Measurements from ENCODE around the gene TBC1D10A. TPM values are rescaled to one million over a fixed set of nuclear protein-coding genes. Genes with fewer than 3 reads are reported as not detected.

TBC1D10A gene
- total RNA-seq, 1 donor from 2014 or later: 51.3 TPM

- no peak for DNase-seq (ENCODE audit: extremely low spot score in 2 of 2)
- no peak overlapping the region for H3K27ac ChIP-seq
- H3K4me1 ChIP-seq: peaks cover 51% of the 10 kb centered on the region
- H3K4me3 ChIP-seq: no peak overlapping the region
- H3K36me3 ChIP-seq: no peaks in the 10 kb centered on the region
- H3K27me3 ChIP-seq: no peaks in the 10 kb centered on the region
- TF ChIP-seq CTCF (IDR thresholded peaks at IDR 0.05) (no peak), POLR2A (IDR thresholded peaks at IDR 0.05) (no peak), POLR2AphosphoS5 (IDR thresholded peaks at IDR 0.05; ENCODE audit: insufficient read depth in 1 of 2, low read depth in 1 of 2) (no peak)
- intact Hi-C loops (cut with DNase I): no loop called here
- H3K9me3 ChIP-seq: no peaks in the 10 kb centered on the region
Observed at GRCh38 chr22:30244066-30244465, 82.7 kb downstream of the TBC1D10A start.

GRCh38 chr22:30243661-30244060 is 83.1 kb downstream of the TBC1D10A start:
- Histone ChIP-seq H3K27ac (no peak overlapping the region), H3K9me3 (no peaks in the 10 kb centered on the region), H3K4me3 (no peak overlapping the region), H3K27me3 (no peaks in the 10 kb centered on the region), H3K4me1 (peaks cover 51% of the 10 kb centered on the region), H3K36me3 (no peaks in the 10 kb centered on the region)
- intact Hi-C loops (cut with DNase I): no loop called here
- TF ChIP-seq POLR2A (IDR thresholded peaks at IDR 0.05): no peak
- no peak for TF ChIP-seq POLR2AphosphoS5 (IDR thresholded peaks at IDR 0.05; ENCODE audit: insufficient read depth in 1 of 2, low read depth in 1 of 2)
- no peak for TF ChIP-seq CTCF (IDR thresholded peaks at IDR 0.05)
- no peak for DNase-seq (ENCODE audit: extremely low spot score in 2 of 2)

Other genes starting within 250 kb of the TBC1D10A start
- not detected for gene HORMAD2, start 246.5 kb downstream of the TBC1D10A start, total RNA-seq
- gene LIF, start 80.2 kb downstream of the TBC1D10A start, total RNA-seq: 0.49 TPM
- gene OSM, start 60.1 kb downstream of the TBC1D10A start, total RNA-seq: not detected
- gene CASTOR1, start 37.4 kb downstream of the TBC1D10A start, total RNA-seq: 51.8 TPM
- 78.3 TPM for gene SF3A1, start 30.0 kb upstream of the TBC1D10A start, total RNA-seq
- gene CCDC157, start 30.1 kb upstream of the TBC1D10A start, total RNA-seq: 4.2 TPM
- 17.4 TPM for gene RNF215, start 60.5 kb upstream of the TBC1D10A start, total RNA-seq
- gene SEC14L2, start 70.1 kb upstream of the TBC1D10A start, total RNA-seq: 20.6 TPM
- 21.1 TPM for gene MTFP1, start 98.8 kb upstream of the TBC1D10A start, total RNA-seq
- not detected for gene SEC14L3, start 145.1 kb upstream of the TBC1D10A start, total RNA-seq
- not detected for gene SEC14L4, start 178.8 kb upstream of the TBC1D10A start, total RNA-seq
- gene SEC14L6, start 219.8 kb upstream of the TBC1D10A start, total RNA-seq: not detected
- gene GAL3ST1, start 247.7 kb upstream of the TBC1D10A start, total RNA-seq: not detected